ENCODE data around the gene RAD51B.
A peak's percentile ranks its signal among the peaks of the same experiment; 100 is the strongest.
"Not testable (repeated sequence)": the region's sequence is repeated elsewhere in the genome, so short reads cannot be mapped to it uniquely, and the experiment has no call there.

Gene RAD51B

DNA sequence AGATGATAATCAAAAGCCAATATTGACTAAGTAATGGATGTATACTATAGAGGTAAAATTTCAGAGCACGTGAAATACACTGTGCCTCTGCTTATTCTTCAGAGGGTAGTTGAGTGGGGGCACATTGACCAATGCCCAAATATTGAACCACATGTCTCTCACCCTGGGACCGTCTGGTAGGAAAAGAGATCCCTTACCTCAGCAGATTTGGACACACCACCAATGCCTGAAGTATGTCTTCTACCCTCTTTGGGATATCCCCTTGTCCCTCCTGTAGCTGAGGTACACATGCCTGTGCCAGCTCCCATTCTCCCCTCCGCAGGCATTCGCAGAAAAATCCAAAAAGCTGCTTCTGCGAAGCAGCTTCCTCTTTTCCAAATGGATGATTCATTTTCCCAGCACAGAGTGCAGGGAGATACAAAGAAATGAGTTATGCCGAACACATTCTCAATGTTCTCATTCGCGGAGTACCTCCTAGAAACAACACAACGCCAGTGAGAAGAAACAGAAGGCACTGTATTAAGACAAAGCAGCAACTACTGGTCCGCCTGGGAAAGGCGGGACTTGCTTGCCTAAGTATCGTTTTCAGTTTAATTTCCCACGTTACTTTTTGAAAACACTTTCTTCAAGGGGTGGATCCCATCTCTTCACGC lies 3.9 kb upstream of the RAD51B start:
- DNase-seq = no peak
- H3K27ac Mint-ChIP-seq = peak overlapping the region; percentile 94 to 97
- H3K27me3 Mint-ChIP-seq = no peaks in the 10 kb centered on the region
- H3K4me3 Mint-ChIP-seq = peak overlapping the region; percentile 97
- H3K9me3 Mint-ChIP-seq = no peaks in the 10 kb centered on the region
- peaks cover 25 to 37% of the 10 kb centered on the region in 2 donors for H3K4me1 Mint-ChIP-seq (ENCODE audit: low read depth in 2 of 2)
- no peak for ATAC-seq (replicated peaks)
- H3K36me3 Mint-ChIP-seq (ENCODE audit: insufficient read depth) = peaks cover 33% of the 10 kb centered on the region

DNA sequence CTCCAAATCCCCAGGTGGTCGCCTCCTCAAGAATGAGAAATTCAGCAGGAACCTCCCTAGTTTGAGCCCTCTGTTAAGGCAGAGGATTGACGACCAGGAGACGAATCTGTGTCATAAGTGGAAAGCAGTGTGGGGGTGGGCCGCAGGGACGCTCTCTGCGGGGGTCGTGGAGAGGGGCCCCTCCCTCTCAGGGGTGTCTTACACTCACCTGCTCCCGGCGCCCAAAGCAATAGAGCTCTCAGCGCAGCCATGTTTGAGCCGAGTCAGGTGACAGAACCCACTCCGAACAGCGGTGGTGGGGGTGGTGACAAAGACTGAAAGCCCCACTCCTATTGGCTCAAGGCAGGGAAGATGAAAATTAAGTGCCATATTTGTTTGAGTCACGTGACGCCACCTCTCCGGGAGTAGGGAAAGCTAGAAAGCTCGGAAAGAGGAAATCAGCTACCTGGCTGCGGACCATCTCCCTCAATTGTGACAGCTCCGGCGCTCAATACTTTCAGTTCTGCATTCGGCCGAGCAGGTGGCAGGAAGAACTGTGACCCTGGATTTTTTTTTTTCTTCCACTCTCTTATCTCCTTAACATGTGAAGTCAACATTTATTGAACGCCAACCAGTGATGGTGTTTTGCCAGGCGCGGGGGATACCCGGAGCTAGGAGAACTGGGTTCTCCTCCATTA lies 3.1 kb upstream of the RAD51B start, which contains the start of gene ZFYVE26:
Gene ZFYVE26 (minus strand): TSS at position 265 of the 677 bp plus-strand sequence. CDS start 627 bp downstream, outside the sequence.
- H3K27me3 Mint-ChIP-seq = no peaks in the 10 kb centered on the region
- peaks cover 26% of the 10 kb centered on the region for H3K36me3 Mint-ChIP-seq (ENCODE audit: insufficient read depth)
- peaks cover 28 to 39% of the 10 kb centered on the region in 2 donors for H3K4me1 Mint-ChIP-seq (ENCODE audit: low read depth in 2 of 2)
- ATAC-seq (replicated peaks) (peak; percentile 92), DNase-seq (peak; percentile 80 to 85 (median 83))
- H3K27ac Mint-ChIP-seq = peak within 1 kb of the TSS; percentile 94 to 97
- H3K4me3 Mint-ChIP-seq = peak within 1 kb of the TSS; percentile 97
- no peaks in the 10 kb centered on the region for H3K9me3 Mint-ChIP-seq

DNA sequence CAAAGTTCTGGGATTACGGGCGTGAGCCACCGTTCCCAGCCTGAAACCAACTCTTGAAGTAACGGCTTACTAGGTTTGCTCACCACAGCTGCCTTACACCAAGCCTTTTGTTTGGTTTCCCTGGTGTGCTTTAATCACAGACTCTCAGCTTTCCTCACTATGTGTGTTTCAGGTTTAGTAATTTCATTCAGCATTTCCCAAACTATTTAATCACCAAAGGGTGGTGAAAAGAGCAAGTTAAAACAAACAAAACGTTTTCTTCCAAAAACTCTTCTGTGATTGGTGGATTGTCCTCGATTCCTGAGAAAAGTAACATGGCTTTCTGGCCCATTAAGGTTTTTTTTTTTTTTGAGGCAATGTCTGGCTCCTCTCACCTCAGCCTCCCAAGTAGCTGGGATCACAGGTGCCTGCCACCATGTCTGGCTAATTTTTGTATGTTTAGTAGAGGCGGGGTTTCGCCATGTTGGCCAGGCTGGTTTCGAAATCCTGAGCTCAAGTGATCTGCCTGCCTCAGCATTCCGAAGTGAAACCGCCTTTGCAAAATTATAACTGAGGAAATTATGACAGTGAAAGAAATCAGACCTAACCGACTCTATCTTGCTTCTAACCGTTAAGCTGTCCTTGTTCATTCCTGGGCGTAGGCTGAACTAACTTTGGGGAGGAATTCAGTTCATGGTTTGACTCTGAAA lies 1.7 kb upstream of the RAD51B start:
- H3K27me3 Mint-ChIP-seq = no peaks in the 10 kb centered on the region
- no peak overlapping the region for H3K27ac Mint-ChIP-seq
- peaks cover 24% of the 10 kb centered on the region for H3K36me3 Mint-ChIP-seq (ENCODE audit: insufficient read depth)
- no peaks in the 10 kb centered on the region for H3K9me3 Mint-ChIP-seq
- no peak for DNase-seq
- no peak for ATAC-seq (replicated peaks)
- peak overlapping the region; percentile 97 to 100 for H3K4me3 Mint-ChIP-seq
- H3K4me1 Mint-ChIP-seq (ENCODE audit: low read depth in 2 of 2) = peaks cover 28 to 39% of the 10 kb centered on the region in 2 donors

DNA sequence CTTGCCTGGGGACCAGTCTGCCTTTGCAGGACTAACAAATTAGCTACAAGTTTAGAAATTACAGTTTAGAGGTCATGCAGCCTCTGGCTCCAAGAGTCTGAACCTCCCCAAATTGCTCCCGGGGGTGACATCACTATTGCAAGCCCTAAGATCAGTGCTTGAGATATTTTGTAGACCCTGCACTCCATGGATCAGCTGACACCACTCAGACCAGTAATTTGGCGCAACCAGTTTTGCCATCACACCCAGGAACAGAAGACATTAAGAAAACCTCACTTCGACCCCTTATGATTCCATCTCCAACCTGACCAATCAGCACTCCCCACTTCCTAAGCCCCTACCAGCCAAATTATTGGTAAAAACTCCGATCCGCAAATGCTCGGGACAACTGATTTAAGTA lies 1.1 kb upstream of the RAD51B start:
- not testable (repeated sequence) for ATAC-seq (replicated peaks); H3K9me3 Mint-ChIP-seq; DNase-seq; H3K27me3 Mint-ChIP-seq
- Mint-ChIP-seq H3K27ac (peak overlapping the region in 1 of 2 donors; percentile 84), H3K36me3 (ENCODE audit: insufficient read depth) (peaks cover 22% of the 10 kb centered on the region), H3K4me3 (peak overlapping the region; percentile 97 to 100), H3K4me1 (ENCODE audit: low read depth in 2 of 2) (peaks cover 28 to 39% of the 10 kb centered on the region in 2 donors)

DNA sequence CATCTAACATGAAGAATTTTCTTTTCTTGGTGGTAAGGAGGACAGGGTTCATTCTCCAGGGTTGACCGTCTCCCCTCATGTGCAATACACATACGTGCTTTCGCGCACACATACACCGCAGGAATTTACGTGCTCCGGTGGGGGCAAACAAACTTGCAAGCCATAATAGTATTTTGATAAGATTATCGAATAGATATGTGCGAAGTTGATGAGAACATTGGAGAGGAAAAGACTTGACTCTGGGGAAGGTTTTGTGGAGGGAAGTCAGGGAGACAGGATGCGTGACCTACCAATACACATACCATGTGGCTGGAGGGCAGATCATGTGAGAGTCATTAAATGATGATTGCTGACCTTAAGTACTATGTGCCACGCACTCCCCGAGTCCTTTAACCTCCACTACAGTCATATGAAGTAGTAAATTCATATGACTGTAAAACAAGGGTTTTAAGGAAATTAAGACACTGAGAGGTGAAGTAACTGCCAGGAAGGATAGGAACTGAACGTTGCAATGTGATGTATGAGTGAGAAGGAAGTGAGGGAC lies 921 bp downstream of the RAD51B start:
- no peaks in the 10 kb centered on the region for H3K27me3 Mint-ChIP-seq
- DNase-seq (no peak), ATAC-seq (replicated peaks) (no peak)

DNA sequence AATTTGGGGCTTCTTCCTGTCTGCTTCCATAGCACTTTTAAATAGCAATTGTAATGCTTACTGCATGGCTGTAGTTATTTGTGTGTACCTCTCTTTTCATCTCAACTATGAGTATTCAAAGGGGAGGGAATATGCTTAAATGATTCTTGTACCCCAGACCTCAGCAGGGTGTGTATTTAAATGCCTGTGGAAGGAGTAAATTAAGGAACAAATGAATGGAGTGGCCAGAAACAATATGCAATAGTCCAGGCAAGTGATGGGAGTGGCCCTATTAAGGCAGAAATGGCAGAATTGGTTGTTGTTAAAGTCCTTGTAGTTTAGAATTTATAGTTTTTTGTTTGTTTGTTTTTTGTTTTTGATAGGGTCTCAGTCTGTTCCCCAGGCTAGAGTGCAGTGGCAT lies 1.5 kb downstream of the RAD51B start:
- Mint-ChIP-seq H3K27ac (no peak overlapping the region), H3K9me3 (no peaks in the 10 kb centered on the region), H3K27me3 (no peaks in the 10 kb centered on the region), H3K4me1 (ENCODE audit: low read depth in 2 of 2) (peaks cover 16 to 26% of the 10 kb centered on the region in 2 donors), H3K4me3 (peak overlapping the region in 1 of 2 donors; percentile 97), H3K36me3 (ENCODE audit: insufficient read depth) (peaks cover 27% of the 10 kb centered on the region)
- ATAC-seq (replicated peaks) = no peak
- no peak for DNase-seq

More for the DNA sequence above, 921 bp downstream of the RAD51B start:
- peak overlapping the region; percentile 97 to 100 for H3K4me3 Mint-ChIP-seq
- H3K27ac Mint-ChIP-seq = peak overlapping the region; percentile 84 to 97
- H3K4me1 Mint-ChIP-seq (ENCODE audit: low read depth in 2 of 2) = peaks cover 21 to 31% of the 10 kb centered on the region in 2 donors
- no peaks in the 10 kb centered on the region for H3K9me3 Mint-ChIP-seq
- peaks cover 27% of the 10 kb centered on the region for H3K36me3 Mint-ChIP-seq (ENCODE audit: insufficient read depth)

DNA sequence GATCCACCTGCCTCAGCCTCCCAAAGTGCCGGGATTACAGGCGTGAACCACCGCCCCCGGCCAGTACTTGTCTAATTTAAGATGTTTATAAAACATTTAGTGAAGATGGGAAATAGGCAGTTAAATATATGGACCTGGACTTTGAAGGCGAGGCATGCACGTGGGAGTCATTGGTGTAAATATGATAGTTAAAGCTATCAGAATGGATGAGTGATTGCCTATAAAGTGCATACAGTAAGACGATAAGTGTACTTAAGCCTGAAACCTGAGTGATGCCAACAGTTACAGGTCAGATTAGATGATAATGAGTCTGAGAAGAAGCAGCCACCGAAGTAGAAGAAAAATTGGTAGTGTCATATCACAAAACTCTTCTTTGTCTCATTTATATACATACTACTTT lies 11.5 kb downstream of the RAD51B start:
- no peaks in the 10 kb centered on the region for H3K27me3 Mint-ChIP-seq
- H3K4me3 Mint-ChIP-seq = no peak overlapping the region
- DNase-seq (no peak), ATAC-seq (replicated peaks) (no peak)
- H3K27ac Mint-ChIP-seq = no peak overlapping the region
- no peaks in the 10 kb centered on the region for H3K9me3 Mint-ChIP-seq
- peaks cover 32% of the 10 kb centered on the region for H3K36me3 Mint-ChIP-seq (ENCODE audit: insufficient read depth)
- peaks cover 3 to 4% of the 10 kb centered on the region in 2 donors for H3K4me1 Mint-ChIP-seq (ENCODE audit: low read depth in 2 of 2)

DNA sequence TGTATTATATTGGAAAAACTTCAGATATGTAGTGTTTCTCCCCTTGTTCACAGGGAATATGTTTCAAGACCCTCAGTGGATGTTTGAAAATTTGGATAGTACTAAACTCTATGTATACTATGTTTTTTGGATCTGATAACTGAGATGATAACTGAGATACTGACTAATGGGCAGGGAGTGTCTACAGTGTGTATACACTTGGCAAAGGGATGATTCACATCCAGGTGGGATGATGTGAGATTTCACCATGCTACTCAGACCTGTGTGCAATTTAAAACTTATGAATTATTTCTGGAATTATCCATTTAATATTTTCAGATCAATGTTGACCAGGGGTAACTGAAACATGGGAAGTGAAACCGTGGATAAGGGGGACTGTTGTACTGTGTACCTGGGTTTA lies 13.8 kb downstream of the RAD51B start:
- Mint-ChIP-seq H3K4me1 (ENCODE audit: low read depth in 2 of 2) (peaks cover 3 to 4% of the 10 kb centered on the region in 2 donors), H3K9me3 (no peaks in the 10 kb centered on the region)
- ATAC-seq (replicated peaks) = no peak

DNA sequence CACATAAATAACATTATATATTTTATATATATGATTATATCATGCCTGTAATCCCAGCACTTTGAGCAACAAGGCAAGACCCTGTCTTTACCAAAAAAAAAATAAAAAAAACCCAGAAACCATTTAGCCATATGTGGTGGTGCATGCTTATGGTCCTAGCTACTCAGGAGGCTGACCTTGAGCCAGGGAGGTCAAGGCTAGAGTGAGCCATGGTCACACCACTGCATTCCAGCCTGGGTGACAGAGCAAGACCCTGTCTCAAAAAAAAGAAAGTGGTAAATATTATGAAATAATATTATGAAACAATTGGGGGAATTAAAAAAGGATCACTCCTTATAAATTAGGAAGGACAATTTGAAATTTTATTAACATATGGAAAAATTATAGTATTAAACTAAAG lies 16.0 kb downstream of the RAD51B start:
- peaks cover 23% of the 10 kb centered on the region for H3K36me3 Mint-ChIP-seq (ENCODE audit: insufficient read depth)

More for the DNA sequence above, 13.8 kb downstream of the RAD51B start:
- H3K36me3 Mint-ChIP-seq (ENCODE audit: insufficient read depth) = peaks cover 24% of the 10 kb centered on the region
- H3K27me3 Mint-ChIP-seq = no peaks in the 10 kb centered on the region
- H3K27ac Mint-ChIP-seq = peak overlapping the region; percentile 4 to 11
- no peak for DNase-seq
- no peak overlapping the region for H3K4me3 Mint-ChIP-seq

DNA sequence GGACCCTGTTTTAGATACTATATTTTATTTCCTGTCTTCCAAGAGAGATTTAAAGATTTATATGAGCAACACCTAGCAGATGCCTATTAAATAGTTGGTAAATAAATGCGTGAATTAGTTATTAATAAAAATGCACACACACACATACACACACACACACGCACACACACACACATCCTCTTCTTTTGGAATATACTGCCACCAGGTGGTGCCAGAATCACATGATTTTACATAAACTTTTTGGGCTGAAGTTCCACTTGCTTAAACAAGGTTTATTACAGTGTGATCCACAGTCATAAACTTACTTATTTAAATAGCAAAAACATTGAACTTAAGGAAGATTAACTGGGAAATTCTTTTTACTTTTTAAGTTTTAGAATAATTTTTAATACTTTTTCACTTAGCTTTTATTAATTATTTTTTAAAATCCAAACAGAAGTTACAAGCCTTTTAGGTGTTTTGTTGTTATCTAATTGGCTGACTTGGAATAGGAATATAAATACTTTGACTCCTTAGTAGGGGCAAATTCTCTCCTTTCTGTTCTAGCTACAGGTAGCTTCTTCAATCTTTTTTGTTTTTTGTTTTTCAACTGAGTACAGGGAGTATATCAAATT lies 17.5 kb downstream of the RAD51B start:
- no peaks in the 10 kb centered on the region for H3K27me3 Mint-ChIP-seq
- H3K4me1 Mint-ChIP-seq (ENCODE audit: low read depth in 2 of 2) = peaks cover 3 to 4% of the 10 kb centered on the region in 2 donors
- H3K36me3 Mint-ChIP-seq (ENCODE audit: insufficient read depth) = peaks cover 14% of the 10 kb centered on the region
- H3K9me3 Mint-ChIP-seq = no peaks in the 10 kb centered on the region
- peak; percentile 73 for ATAC-seq (replicated peaks)
- H3K27ac Mint-ChIP-seq = peak overlapping the region in 1 of 2 donors; percentile 65
- DNase-seq = peak; percentile 56 to 69 (median 67)
- no peak overlapping the region for H3K4me3 Mint-ChIP-seq

More for the DNA sequence above, 16.0 kb downstream of the RAD51B start:
- Mint-ChIP-seq H3K9me3 (no peaks in the 10 kb centered on the region), H3K27me3 (no peaks in the 10 kb centered on the region), H3K27ac (no peak overlapping the region), H3K4me1 (ENCODE audit: low read depth in 2 of 2) (peaks cover 3 to 4% of the 10 kb centered on the region in 2 donors), H3K4me3 (no peak overlapping the region)
- DNase-seq (no peak), ATAC-seq (replicated peaks) (no peak)

DNA sequence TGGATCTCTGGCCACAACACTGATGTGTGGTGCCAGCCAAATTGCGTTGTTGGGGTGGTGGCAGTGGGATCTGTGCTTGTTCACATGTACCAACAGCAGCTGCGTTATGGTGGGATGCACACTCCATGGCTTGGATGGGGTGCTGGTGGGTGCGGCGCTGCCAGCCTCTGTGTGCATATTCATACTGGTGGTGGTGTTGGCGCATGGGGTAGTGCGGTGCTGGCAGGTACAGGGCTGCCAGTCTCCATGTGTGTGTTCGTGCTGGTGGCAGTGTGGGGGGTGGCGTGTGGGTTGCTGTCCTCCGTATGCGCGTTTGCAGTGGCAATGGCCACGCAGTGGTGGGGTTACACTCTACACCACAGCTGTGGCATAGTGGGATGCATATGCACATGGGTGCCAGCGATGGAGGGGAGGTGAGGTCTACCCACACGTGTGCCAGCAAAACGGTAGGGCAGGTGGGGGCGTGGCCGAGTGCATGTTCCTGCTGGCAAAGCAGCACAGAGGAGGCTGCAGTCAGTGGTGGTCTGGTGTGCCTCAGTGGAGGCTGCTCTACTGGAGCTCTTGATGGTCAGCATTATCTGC lies 26.5 kb downstream of the RAD51B start:
- Mint-ChIP-seq H3K9me3 (no peaks in the 10 kb centered on the region), H3K4me1 (ENCODE audit: low read depth in 2 of 2) (peaks cover 12 to 19% of the 10 kb centered on the region in 2 donors), H3K27me3 (no peaks in the 10 kb centered on the region), H3K4me3 (no peak overlapping the region), H3K27ac (no peak overlapping the region), H3K36me3 (ENCODE audit: insufficient read depth) (no peaks in the 10 kb centered on the region)
- DNase-seq = no peak
- ATAC-seq (replicated peaks) = no peak

DNA sequence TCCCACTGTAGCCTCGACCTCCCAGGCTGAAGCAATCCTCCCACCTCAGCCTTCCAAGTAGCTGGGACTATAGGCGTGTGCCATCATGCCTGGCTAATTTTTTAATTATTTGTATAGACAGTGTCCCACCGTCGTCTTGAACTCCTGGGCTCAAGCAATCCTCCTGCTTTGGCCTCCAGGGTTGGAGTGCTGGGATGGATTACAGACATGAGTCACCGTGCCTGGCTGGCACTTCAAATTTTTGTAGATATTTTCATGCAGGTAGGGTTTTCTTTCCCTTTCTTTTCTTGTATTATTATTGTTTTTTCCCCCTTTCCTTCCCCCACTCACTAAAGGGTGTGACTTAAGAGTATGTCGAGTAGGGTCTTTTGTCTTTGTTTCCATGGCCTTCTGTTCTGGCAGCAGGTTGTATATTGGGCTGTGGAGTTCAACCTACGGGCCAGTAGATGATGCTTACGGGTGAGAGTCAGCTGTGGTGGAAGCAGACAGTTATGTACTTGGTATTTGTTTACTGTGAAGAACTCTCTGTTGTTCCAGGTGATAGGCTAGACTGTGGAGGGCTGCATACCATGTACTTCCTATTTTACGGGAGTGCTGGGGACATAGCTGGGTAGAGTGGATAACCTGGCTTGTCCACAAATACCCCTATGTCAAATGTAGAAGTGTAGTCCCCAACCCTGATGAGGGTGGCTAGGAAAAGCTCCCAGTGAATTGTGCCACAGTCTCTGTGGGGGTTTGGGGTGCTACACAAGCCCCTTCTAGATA lies 30.7 kb downstream of the RAD51B start:
- H3K4me1 Mint-ChIP-seq (ENCODE audit: low read depth in 2 of 2) = peaks cover 14% of the 10 kb centered on the region in 2 donors
- no peak for DNase-seq
- H3K27me3 Mint-ChIP-seq = no peaks in the 10 kb centered on the region
- no peaks in the 10 kb centered on the region for H3K9me3 Mint-ChIP-seq
- no peak overlapping the region for H3K4me3 Mint-ChIP-seq
- no peak for ATAC-seq (replicated peaks)
- H3K36me3 Mint-ChIP-seq (ENCODE audit: insufficient read depth) = no peaks in the 10 kb centered on the region
- peak overlapping the region in 1 of 2 donors; percentile 8 for H3K27ac Mint-ChIP-seq

Data from effector memory CD8-positive, alpha-beta T cell (primary cell).